Epithelial cell of proximal tubule (primary cell): ENCODE measurements around the gene SEMA3B. TPM values are rescaled to one million over a fixed set of nuclear protein-coding genes. Genes with fewer than 3 reads are reported as not detected.

ENCODE experiments used
- DNase-seq: peaks from one replicate; pipeline ENCODE4 v3.0.0-alpha.2; 2011; ENCODE audit warnings: low read depth
- H3K4me3 ChIP-seq: 2 replicates; pipeline ENCODE4 v1.5.1; 2011; ENCODE audit warnings: low read depth, mild to moderate bottlenecking, low read length
- total RNA-seq: library from RNA; depleted of rRNA; stranded (reverse); fragments of >200 nt; gene quantifications from 2 replicates; pipeline ENCODE4 v1.2.3, GENCODE V29; 2015
- TF ChIP-seq, protein P1 (sequence below): conservative IDR thresholded peaks from 2 replicates; pipeline ENCODE4 v1.5.1; 2012; ENCODE audit warnings: low read depth, mild to moderate bottlenecking, low read length

Gene SEMA3B
- total RNA-seq, 1 donor from 2014 or later, result 29.5 TPM

- TF ChIP-seq, protein P1, sequence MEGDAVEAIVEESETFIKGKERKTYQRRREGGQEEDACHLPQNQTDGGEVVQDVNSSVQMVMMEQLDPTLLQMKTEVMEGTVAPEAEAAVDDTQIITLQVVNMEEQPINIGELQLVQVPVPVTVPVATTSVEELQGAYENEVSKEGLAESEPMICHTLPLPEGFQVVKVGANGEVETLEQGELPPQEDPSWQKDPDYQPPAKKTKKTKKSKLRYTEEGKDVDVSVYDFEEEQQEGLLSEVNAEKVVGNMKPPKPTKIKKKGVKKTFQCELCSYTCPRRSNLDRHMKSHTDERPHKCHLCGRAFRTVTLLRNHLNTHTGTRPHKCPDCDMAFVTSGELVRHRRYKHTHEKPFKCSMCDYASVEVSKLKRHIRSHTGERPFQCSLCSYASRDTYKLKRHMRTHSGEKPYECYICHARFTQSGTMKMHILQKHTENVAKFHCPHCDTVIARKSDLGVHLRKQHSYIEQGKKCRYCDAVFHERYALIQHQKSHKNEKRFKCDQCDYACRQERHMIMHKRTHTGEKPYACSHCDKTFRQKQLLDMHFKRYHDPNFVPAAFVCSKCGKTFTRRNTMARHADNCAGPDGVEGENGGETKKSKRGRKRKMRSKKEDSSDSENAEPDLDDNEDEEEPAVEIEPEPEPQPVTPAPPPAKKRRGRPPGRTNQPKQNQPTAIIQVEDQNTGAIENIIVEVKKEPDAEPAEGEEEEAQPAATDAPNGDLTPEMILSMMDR, result peak; percentile 57
- no peak for DNase-seq
- H3K4me3 ChIP-seq, result peak overlapping the region; percentile 89
Measured at GRCh38 chr3:50321336-50322114, 52.6 kb downstream of the SEMA3B start.

DNA sequence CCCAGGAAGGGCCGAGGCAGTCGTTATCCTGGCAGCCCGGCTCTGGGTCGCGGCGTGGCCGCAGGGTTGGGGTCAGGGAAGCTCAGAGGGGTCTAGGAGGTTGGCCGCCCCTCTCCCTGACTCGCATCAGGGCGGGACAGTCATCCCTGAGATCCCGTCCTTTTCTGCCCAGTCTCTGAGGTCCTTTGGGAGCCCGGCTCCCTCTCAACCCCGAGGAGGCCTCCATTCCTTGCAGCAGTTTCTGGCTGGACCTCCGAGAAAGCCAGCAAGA lies 53.1 kb downstream of the SEMA3B start:
- TF ChIP-seq, protein P1, result no peak

DNA sequence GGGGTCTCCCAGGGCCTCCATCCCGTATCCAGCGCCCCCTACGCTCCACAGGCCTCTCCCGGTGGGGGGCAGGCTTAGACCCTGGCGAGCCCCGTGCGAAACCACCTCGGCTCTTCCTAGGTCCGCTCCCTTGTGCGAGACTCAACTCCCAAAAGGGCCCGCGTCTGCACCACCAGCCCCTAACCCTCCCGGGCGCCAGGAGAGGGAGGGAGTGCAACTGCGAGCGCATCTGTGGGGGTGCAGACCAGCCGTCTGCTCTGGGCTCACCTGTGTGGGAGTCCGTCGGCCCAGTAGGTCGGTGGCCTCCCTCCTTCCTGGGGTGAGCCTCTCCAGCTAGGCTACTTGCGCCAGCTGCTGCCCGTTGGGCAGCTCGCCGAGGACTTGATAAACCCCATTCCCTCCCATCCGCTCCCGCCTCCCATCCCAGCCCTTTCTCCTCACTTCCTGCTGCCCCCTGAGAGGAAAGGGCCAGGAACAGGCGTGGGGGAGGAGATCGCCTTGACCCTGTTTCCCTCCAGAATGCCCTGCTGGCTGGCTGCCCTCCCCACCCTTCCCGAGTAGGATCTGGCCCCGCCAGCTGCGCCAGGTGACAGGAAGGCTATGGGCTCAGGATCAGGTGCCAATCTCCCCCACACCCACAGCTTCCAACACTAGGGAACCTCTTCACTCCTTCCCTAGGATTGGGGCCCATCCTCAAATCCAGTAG lies 53.6 kb downstream of the SEMA3B start, which contains the start of gene HYAL2:
HYAL2 (minus strand) TSS at position 360 of the 706 bp plus-strand sequence. CDS start 2,256 bp downstream, outside the sequence.
- no peak for DNase-seq

More for the DNA sequence above, 53.1 kb downstream of the SEMA3B start:
- no peak for DNase-seq
- H3K4me3 ChIP-seq, result peak overlapping the region; percentile 89

GRCh38 chr3:50323092-50323600 lies 54.2 kb downstream of the SEMA3B start:
- H3K4me3 ChIP-seq, result no peak overlapping the region
- DNase-seq, result no peak
- TF ChIP-seq, protein P1, result no peak

More for the DNA sequence above, 53.6 kb downstream of the SEMA3B start, which contains the start of gene HYAL2:
- TF ChIP-seq, protein P1, result no peak
- H3K4me3 ChIP-seq, result peak within 1 kb of the TSS; percentile 89

DNA sequence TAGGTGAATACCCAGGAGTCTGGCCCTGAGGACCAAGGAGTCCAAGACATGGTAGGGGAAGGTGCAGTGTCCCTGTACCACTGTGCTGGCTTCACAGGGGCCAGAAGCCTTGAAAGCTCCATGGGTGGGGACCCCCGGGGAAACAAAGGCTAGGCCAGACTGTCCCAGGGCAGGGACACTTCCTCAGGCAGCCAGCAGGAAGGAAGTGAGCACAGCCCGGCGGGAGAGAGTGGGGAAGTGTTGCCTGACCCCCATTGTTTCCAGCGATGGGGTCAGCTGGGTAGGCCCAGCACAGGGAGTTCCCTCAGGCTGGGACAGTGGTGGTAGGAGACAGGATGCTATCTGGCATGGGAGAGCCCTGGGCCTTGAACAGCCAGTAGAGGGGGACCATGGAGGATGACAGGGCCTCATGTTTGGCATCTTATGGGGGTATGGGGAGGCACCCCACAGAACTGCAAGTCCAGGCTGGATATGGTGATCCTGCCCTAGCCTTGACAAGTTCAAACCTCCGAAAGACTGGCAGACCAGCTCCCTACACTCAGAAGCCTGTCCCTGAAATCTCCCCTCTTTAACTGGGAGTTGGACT lies 54.8 kb downstream of the SEMA3B start:
- TF ChIP-seq, protein P1, result no peak
- no peak overlapping the region for H3K4me3 ChIP-seq
- DNase-seq, result no peak

- DNase-seq, result no peak
- no peak overlapping the region for H3K4me3 ChIP-seq
- TF ChIP-seq, protein P1, result peak; percentile 90
Measured at GRCh38 chr3:50324351-50325112, 55.6 kb downstream of the SEMA3B start.
